NCI-H1105 (cell line): ENCODE data around the gene COQ8A.

ENCODE experiments used
- DNase-seq: peaks from one replicate; lab custom pipeline; 2025; lab: John Stamatoyannopoulos, UW

The COQ8A gene

DNA sequence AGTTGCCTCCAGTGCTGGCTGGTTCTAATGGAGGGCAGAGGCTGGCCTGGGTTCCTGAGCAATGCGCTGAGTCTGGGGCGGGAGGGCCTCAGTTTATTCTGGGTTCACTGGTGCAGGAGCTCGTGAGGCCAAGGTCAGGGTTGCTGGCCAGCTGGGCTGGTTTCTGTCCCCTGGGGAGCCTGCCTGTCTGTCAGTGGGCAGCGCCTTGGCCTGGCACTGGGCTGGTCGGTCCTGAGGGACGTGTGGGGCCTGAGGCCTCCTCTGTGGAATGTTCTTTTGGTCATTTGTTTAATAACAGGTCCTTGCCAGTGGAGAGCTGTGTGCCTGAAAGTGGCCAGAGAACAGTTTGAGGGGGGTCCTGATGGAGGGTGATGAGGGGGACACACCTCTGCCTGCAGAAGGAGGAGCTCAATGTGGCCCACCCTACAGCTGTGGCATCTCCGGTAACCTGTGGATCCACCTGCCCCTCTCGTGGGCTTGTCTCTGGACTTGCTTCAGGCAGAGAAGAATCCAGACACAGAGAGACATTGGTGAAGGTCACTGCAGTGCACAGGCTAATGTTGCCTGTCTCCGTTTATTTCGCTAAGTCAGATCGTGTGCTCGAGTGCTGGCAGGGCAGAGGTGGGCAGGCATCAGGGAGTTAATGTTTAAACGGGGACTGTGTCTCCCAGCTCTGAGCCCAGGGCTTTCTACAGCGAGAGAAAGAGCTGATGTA lies 34.6 kb downstream of the COQ8A start:
- DNase-seq: no peak

DNA sequence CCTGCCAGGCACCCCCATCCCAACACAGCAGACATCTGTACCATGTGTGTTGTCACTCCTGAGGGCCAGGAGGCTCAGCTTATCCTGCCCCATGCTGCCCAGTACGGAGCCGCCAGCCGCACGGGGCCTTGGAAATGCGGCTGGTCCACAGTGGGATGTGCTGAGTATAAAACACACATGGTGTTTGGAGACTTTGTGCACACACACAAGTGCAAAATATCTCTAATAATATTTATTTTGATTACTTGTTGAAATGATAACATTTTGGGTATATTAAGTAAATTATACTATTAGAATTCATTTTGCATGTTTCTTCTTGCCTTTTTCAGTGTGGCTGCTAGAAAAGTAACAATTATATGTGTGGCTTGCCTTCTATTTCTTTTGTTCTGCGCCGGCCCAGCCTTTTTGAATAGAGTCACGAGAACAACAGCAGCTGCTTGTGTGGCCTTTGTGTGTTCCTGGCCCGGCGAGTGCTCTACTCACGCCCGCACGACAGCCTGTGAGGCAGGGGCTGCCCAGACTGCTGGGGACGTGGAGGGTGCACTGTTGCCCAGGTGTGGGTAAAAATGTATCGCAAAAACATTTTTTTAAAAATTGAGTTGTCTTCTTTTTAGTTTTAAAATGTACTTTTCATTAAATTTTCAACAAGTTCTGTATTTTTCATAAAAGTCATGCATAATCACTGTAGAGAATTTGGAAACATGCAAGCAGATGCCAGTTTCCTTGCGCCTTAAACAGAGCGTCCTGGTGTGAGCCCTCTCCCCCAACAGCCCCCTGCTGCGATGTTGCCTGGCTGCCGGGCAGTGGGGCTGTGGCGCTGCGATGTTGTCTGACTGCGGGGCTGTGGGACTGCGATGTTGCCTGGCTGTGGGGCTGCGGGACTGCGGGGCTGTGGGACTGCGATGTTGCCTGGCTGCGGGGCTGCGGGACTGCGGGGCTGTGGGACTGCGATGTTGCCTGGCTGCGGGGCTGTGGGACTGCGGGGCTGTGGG lies 35.5 kb downstream of the COQ8A start:
- peak; percentile 12 for DNase-seq

- no peak for DNase-seq
Measured at GRCh38 chr1:226976276-226976977, 36.3 kb downstream of the COQ8A start.

GRCh38 chr1:226976978-226977642 lies 37.0 kb downstream of the COQ8A start:
- DNase-seq: no peak

GRCh38 chr1:226977643-226978431 lies 37.7 kb downstream of the COQ8A start:
- no peak for DNase-seq

GRCh38 chr1:226978432-226979114 lies 38.5 kb downstream of the COQ8A start:
- no peak for DNase-seq

DNA sequence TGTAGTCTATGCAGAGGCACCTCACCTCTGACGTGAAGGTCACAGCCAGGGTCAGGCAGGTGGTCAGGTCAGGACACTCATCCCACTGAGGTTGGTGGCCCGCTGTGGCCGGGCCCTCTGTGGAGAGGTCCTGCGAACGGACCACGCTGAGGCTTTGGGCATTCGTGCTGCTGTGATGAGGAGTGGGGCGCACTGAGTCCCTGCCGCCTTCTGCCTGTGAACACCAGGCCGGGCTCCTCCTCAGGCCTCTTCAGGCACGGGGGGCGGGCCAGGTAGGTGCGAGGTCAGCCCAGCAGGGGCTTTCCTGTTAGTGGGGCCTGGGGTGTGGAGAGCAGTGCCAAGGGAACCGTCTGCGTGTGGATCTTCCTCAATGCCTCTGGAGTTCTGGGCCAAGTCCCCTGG lies 39.0 kb downstream of the COQ8A start:
- no peak for DNase-seq

DNA sequence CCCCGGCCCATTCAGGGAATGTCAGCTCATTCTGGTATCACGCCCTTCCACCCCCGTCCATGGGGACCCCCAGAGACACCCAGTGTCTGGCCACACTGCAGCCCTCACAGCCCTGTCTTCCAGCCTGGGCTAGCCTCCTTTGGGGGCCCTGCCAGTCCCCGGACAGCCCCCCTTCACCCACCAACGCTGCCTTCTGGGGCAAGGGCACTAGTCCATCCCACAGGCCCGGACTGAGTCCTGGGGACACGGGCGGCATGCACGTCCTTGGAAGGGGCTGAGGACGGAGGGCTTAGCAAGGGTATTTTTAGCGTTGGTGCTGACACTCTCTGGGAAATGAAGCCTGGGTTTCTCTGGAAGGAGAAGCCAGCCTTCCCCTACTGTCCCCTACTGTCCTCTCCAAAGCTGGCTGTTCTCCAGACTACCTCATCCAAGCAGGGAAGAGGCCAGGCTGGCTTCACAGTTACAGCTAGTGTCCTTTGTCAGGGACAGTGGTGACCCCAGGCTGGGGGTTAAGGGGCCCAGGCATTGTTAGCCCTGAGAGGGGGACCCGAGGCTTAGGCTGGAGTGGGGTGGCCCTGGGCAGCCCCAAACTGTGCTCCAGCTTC lies 39.5 kb downstream of the COQ8A start:
- no peak for DNase-seq

- no peak for DNase-seq
Measured at GRCh38 chr1:226980122-226980560, 40.0 kb downstream of the COQ8A start.

- DNase-seq: no peak
Measured at GRCh38 chr1:226980565-226981385, 40.7 kb downstream of the COQ8A start.

DNA sequence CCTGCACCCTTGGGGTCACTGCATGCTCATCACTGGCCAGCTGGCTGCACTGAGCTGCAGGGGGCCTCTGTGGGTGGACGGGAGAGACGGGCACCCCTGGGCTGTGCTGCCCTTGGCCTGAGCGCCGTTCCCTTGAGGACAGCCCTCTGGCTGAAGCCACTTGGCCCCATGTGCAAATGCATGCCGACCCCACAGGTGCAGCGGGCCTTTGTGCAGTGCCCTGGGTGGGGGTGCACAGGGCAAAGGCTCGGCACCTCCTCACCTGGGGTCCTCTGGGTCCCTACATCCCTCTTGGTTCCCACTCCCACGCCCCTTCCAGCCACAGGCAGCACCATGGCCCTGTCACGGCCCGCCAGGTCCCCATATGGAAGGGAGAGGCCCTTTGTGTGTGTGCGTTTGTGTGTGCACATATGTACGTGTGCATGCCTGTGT lies 41.3 kb downstream of the COQ8A start:
- no peak for DNase-seq

DNA sequence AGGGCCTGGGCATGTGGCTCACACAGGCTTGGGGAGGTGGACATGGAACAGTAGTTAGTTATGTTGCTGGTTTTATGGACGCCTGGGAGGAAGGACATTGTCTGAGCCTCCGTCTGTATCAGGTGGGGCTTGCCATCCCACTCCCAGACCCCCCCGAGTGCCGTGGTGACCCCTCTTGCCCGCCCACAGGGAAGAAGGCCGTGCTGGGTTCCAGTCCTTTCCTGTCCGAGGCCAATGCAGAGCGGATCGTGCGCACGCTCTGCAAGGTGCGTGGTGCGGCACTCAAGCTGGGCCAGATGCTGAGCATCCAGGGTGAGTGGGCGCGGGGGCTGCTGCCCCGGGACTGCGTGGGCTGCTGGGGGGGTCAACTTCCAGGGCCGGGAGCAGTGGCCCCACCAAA lies 41.7 kb downstream of the COQ8A start:
- DNase-seq: no peak

DNA sequence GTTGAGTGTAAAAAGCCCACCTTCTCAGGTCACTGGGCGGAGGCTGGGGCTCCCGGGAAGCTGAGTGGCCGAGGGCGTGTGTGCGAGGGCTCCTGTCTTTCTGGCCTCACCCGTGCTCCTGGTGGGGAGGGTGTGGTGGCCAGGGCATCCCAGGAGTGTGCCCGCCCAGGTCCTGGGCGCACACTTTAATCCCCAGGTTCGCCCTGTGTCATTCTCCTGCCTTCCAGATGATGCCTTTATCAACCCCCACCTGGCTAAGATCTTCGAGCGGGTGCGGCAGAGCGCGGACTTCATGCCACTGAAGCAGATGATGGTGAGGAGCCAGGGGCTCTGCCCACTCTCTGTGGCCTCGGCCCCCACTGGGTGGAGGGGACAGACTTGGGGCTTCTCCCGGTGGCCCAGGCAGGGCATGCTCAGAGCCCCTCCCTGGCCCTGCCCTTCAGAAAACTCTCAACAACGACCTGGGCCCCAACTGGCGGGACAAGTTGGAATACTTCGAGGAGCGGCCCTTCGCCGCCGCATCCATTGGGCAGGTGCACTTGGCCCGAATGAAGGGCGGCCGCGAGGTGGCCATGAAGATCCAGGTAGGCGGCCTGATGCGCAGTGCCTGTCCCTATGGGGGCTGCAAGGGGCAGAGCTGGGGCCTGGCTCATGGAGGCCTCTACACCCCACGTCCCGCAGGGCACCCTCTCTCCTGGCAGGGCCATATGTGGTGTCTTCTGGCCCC lies 42.5 kb downstream of the COQ8A start:
- DNase-seq: no peak

DNA sequence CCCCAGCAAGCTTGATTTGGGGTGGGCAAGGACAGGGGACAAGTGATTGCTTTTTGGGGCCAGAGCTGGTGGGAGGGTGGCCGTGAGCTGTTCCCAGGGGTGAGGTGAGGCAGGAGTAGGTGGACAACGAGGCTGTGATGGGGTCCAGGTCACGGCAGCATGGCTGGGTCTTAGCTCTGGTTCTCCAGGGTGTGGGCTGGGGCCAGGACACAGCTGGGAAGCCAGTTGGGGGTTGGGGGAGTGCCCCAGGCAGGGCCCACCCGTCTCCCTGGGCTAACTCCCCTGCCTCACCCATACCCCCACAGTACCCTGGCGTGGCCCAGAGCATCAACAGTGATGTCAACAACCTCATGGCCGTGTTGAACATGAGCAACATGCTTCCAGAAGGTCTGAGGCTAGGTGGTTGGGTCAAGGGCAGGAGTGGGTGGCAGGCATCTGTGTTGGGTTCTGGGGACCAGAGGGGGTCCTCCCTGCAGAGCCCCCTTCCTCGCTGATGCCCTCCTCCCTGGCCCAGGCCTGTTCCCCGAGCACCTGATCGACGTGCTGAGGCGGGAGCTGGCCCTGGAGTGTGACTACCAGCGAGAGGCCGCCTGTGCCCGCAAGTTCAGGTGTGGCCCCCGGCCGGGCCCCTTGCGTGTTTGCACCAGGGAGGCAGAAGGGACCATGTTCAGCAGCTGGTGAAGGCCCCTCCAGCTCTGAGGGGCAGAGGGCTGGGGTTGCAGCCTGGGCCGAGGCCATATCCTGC lies 43.3 kb downstream of the COQ8A start:
- DNase-seq: no peak

- DNase-seq: no peak
Measured at GRCh38 chr1:226983992-226984364, 43.9 kb downstream of the COQ8A start.

DNA sequence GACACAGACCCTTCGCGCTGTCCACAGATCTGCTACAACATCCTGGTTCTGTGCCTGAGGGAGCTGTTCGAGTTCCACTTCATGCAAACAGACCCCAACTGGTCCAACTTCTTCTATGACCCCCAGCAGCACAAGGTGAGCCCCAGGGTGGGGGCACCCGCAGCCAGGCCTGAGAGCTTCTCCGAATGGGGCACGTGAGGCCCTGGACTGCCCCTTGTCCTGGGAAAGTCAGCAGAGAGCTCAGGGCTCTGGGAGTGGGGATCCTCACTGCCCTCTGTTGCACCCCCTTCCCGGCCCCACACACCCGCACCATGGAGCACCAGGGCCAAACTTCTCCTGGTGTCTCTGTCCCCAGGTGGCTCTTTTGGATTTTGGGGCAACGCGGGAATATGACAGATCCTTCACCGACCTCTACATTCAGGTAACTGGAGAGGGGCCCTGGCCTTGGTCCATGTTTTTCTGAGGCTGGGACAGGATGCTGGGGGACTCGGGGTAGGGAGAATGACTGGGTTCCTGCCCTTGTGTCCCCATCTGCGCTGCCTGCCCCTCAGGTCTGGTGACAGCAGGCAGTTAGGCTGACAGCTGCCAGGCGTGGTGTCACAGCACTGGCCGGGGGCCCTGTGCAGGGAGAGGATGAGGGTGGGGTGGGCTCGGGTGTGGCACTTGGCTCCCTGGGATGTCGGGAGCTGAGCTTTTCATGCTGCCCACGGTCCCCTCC lies 44.6 kb downstream of the COQ8A start:
- DNase-seq: no peak

DNA sequence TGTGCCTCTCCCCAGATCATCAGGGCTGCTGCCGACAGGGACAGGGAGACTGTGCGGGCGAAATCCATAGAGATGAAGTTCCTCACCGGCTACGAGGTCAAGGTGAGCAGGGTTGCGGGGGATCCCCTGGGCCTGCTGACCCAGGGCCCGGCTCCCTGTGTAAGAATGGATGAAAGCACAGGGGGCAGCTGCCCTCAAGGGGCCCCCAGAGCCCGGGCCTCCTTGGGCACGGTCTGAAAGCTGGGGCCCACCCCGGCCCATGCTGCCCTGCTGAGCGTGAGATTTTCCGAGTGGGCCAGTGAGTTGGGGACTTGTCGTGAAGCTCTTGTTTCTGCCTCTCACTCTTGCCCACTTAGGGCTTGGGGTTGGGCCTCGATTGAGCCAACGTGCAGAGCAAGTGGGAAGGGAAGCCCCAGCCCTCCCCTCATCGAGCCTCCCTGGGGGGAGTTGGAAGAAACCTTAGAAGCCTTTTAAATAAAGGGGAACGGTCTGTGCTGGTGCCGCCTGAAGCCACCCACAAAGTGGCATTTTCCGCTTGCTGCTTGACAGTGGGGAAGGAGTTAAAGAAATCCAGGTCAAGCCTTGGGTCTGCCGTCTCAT lies 45.2 kb downstream of the COQ8A start:
- DNase-seq: no peak
